ENCODE data around the gene KEAP1.

The KEAP1 gene

GRCh38 chr19:10442698-10443097 lies 60.5 kb downstream of the KEAP1 start:
- Histone ChIP-seq H3K27ac (ENCODE audit: low read depth, low read length) (no peak overlapping the region), H3K4me3 (ENCODE audit: low read length) (no peak overlapping the region), H3K9ac (ENCODE audit: low read depth, low read length) (no peak overlapping the region), H3K27me3 (ENCODE audit: insufficient read depth, low read length) (no peaks in the 10 kb centered on the region), H3K36me3 (ENCODE audit: insufficient read depth, low read length) (no peaks in the 10 kb centered on the region), H3K4me1 (ENCODE audit: insufficient read depth, low read length) (no peaks in the 10 kb centered on the region), H3K9me3 (ENCODE audit: insufficient read depth, low read depth, low read length) (no peaks in the 10 kb centered on the region)
- 95% methylated on average over 3 of the region's 3 CpGs for WGBS

GRCh38 chr19:10439588-10439987 lies 63.6 kb downstream of the KEAP1 start:
- no peak overlapping the region for H3K9ac ChIP-seq (ENCODE audit: low read depth, low read length)
- H3K27me3 ChIP-seq (ENCODE audit: insufficient read depth, low read length) = no peaks in the 10 kb centered on the region
- H3K4me1 ChIP-seq (ENCODE audit: insufficient read depth, low read length) = no peaks in the 10 kb centered on the region
- H3K4me3 ChIP-seq (ENCODE audit: low read length) = no peak overlapping the region
- H3K9me3 ChIP-seq (ENCODE audit: insufficient read depth, low read depth, low read length) = no peaks in the 10 kb centered on the region
- H3K27ac ChIP-seq (ENCODE audit: low read depth, low read length) = no peak overlapping the region
- WGBS = 82% methylated on average over 5 of the region's 5 CpGs
- H3K36me3 ChIP-seq (ENCODE audit: insufficient read depth, low read length) = no peaks in the 10 kb centered on the region

Measured in HUES64 (cell line).